Stimulated activated CD8-positive, alpha-beta memory T cell treated with anti-CD3 and anti-CD28 coated beads, Interleukin-4, amount 100 ng/mL, for 24 hours (primary cell): ENCODE data around the gene DNTTIP2.
"Not testable (repeated sequence)": the region's sequence is repeated elsewhere in the genome, so short reads cannot be mapped to it uniquely, and the experiment has no call there.

Source experiments
- DNase-seq: peaks from one replicate; pipeline ENCODE4 v3.0.0-alpha.2; 2020; ENCODE audit warnings: low read depth

DNTTIP2 gene

GRCh38 chr1:93840956-93841482 lies 38.0 kb downstream of the DNTTIP2 start:
- DNase-seq: no peak

- DNase-seq: no peak
Measured at GRCh38 chr1:93839753-93840152, 39.3 kb downstream of the DNTTIP2 start.

- DNase-seq: no peak
Measured at GRCh38 chr1:93839307-93839706, 39.7 kb downstream of the DNTTIP2 start.

- no peak for DNase-seq
Measured at GRCh38 chr1:93837961-93838360, 41.0 kb downstream of the DNTTIP2 start.

GRCh38 chr1:93833293-93833692 lies 45.7 kb downstream of the DNTTIP2 start:
- not testable (repeated sequence) for DNase-seq

- no peak for DNase-seq
Measured at GRCh38 chr1:93829061-93829460, 49.9 kb downstream of the DNTTIP2 start.

GRCh38 chr1:93828367-93828755 lies 50.6 kb downstream of the DNTTIP2 start:
- DNase-seq: no peak

GRCh38 chr1:93827633-93828366 lies 51.2 kb downstream of the DNTTIP2 start:
- DNase-seq: no peak

GRCh38 chr1:93827128-93827527 lies 51.9 kb downstream of the DNTTIP2 start:
- no peak for DNase-seq

GRCh38 chr1:93824834-93825233 lies 54.2 kb downstream of the DNTTIP2 start:
- DNase-seq: no peak

- no peak for DNase-seq
Measured at GRCh38 chr1:93822730-93823425, 56.1 kb downstream of the DNTTIP2 start.

- DNase-seq: no peak
Measured at GRCh38 chr1:93821423-93822144, 57.4 kb downstream of the DNTTIP2 start.

GRCh38 chr1:93820554-93821422 lies 58.2 kb downstream of the DNTTIP2 start:
- no peak for DNase-seq

- no peak for DNase-seq
Measured at GRCh38 chr1:93818570-93818959, 60.4 kb downstream of the DNTTIP2 start.

- DNase-seq: no peak
Measured at GRCh38 chr1:93817819-93818569, 61.0 kb downstream of the DNTTIP2 start.

- DNase-seq: no peak
Measured at GRCh38 chr1:93816970-93817678, 61.9 kb downstream of the DNTTIP2 start.
